ENCODE measurements around the gene STK11.

STK11 gene

GRCh38 chr19:1274081-1274851 lies 68.7 kb downstream of the STK11 start:
- Histone ChIP-seq H3K4me2 (ENCODE audit: low read length) (peak overlapping the region; percentile 63), H3K4me1 (ENCODE audit: low read length) (peaks cover 27% of the 10 kb centered on the region), H3K9me3 (ENCODE audit: insufficient read depth, low read length) (no peaks in the 10 kb centered on the region), H3K27ac (ENCODE audit: low read length) (0 out of 2 replicates have a peak overlapping the region, but pooled peaks have one; percentile 91), H3K9ac (ENCODE audit: low read length) (no peak overlapping the region), H4K20me1 (ENCODE audit: insufficient read depth, low read length) (peaks cover 16% of the 10 kb centered on the region), H3K79me2 (ENCODE audit: low read length) (peaks cover 68% of the 10 kb centered on the region), H3K4me3 (ENCODE audit: low read length) (peak overlapping the region; percentile 82; the same call in 1 of the 2 replicates), H2AFZ (ENCODE audit: low read depth, low read length) (no peak overlapping the region), H3K36me3 (replicated peaks; ENCODE audit: low read depth, low read length) (peaks cover 58% of the 10 kb centered on the region), H3K27me3 (ENCODE audit: low read depth, low read length) (no peaks in the 10 kb centered on the region)
- TF ChIP-seq EZH2phosphoT487 (IDR thresholded peaks at IDR 0.05; ENCODE audit: low read depth) (no peak), CTCF (IDR thresholded peaks at IDR 0.05; ENCODE audit: low read depth, low read length) (no peak)

GRCh38 chr19:1274852-1275259 lies 69.3 kb downstream of the STK11 start:
- Histone ChIP-seq H3K79me2 (ENCODE audit: low read length) (peaks cover 63% of the 10 kb centered on the region), H3K36me3 (replicated peaks; ENCODE audit: low read depth, low read length) (peaks cover 60% of the 10 kb centered on the region), H2AFZ (ENCODE audit: low read depth, low read length) (no peak overlapping the region), H3K4me1 (ENCODE audit: low read length) (peaks cover 27% of the 10 kb centered on the region), H3K4me3 (ENCODE audit: low read length) (peak overlapping the region; percentile 82), H3K9me3 (ENCODE audit: insufficient read depth, low read length) (no peaks in the 10 kb centered on the region), H3K9ac (ENCODE audit: low read length) (peak overlapping the region; percentile 19; the same call in 1 of the 2 replicates), H4K20me1 (ENCODE audit: insufficient read depth, low read length) (peaks cover 14% of the 10 kb centered on the region), H3K4me2 (ENCODE audit: low read length) (peak overlapping the region; percentile 63), H3K27ac (ENCODE audit: low read length) (peak overlapping the region; percentile 91), H3K27me3 (ENCODE audit: low read depth, low read length) (no peaks in the 10 kb centered on the region)
- no peak for TF ChIP-seq CTCF (IDR thresholded peaks at IDR 0.05; ENCODE audit: low read depth, low read length)
- no peak for TF ChIP-seq EZH2phosphoT487 (IDR thresholded peaks at IDR 0.05; ENCODE audit: low read depth)

- H3K79me2 ChIP-seq (ENCODE audit: low read length) = peaks cover 57% of the 10 kb centered on the region
- peaks cover 57% of the 10 kb centered on the region for H3K36me3 ChIP-seq (replicated peaks; ENCODE audit: low read depth, low read length)
- peak within 1 kb of the TSS; percentile 82 for H3K4me3 ChIP-seq (ENCODE audit: low read length)
- H2AFZ ChIP-seq (ENCODE audit: low read depth, low read length) = no peak within 1 kb of the TSS
- H3K27ac ChIP-seq (ENCODE audit: low read length) = peak within 1 kb of the TSS; percentile 91
- peak within 1 kb of the TSS; percentile 82 for H3K4me2 ChIP-seq (ENCODE audit: low read length)
- TF ChIP-seq EZH2phosphoT487 (IDR thresholded peaks at IDR 0.05; ENCODE audit: low read depth) (no peak), CTCF (IDR thresholded peaks at IDR 0.05; ENCODE audit: low read depth, low read length) (no peak)
- H3K4me1 ChIP-seq (ENCODE audit: low read length) = peaks cover 23% of the 10 kb centered on the region
- peaks cover 12% of the 10 kb centered on the region for H4K20me1 ChIP-seq (ENCODE audit: insufficient read depth, low read length)
- H3K9me3 ChIP-seq (ENCODE audit: insufficient read depth, low read length) = no peaks in the 10 kb centered on the region
- no peaks in the 10 kb centered on the region for H3K27me3 ChIP-seq (ENCODE audit: low read depth, low read length)
- peak within 1 kb of the TSS; percentile 83 for H3K9ac ChIP-seq (ENCODE audit: low read length)
These were observed 69.8 kb downstream of the STK11 start, which contains the start of gene FAM174C for GRCh38 chr19:1275260-1275975. FAM174C (plus strand) TSS chr19:1275530; CDS start chr19:1275550, 20 bp downstream.
